Nephron (organoid): ENCODE results near the gene RNASEH2A.

ENCODE experiments used
- H3K27ac Mint-ChIP-seq, 3 experiments: 2 replicates each; pipeline ENCODE4 v1.8.0; 2020; ENCODE audit warnings: mixed read lengths in 3 of 3, mild to moderate bottlenecking in 2 of 3, moderate library complexity in 1 of 3
- H3K27me3 Mint-ChIP-seq: 2 replicates; pipeline ENCODE4 v1.8.0; 2021; ENCODE audit warnings: low read depth, mild to moderate bottlenecking, moderate library complexity, mixed read lengths
- H3K36me3 Mint-ChIP-seq: 2 replicates; pipeline ENCODE4 v1.8.0; 2020; ENCODE audit warnings: low read depth, mixed read lengths
- H3K4me1 Mint-ChIP-seq: 2 replicates; pipeline ENCODE4 v1.8.0; 2020; ENCODE audit warnings: mixed read lengths
- H3K4me3 Mint-ChIP-seq, 3 experiments: 2 replicates each; pipeline ENCODE4 v1.8.0; 2020; ENCODE audit warnings: mild to moderate bottlenecking in 3 of 3, mixed read lengths in 3 of 3, moderate library complexity in 2 of 3
- H3K9me3 Mint-ChIP-seq: 2 replicates; pipeline ENCODE4 v1.8.0; 2020; ENCODE audit warnings: mixed read lengths
- TF ChIP-seq, protein P1 (sequence below), 3 experiments: fragments of 200-600 bp; sonication (generic); IDR thresholded peaks; one replicate each; pipeline ENCODE4 v1.5.0; 2021; ENCODE audit warnings: antibody characterized with exemption in 3 of 3; ENCODE audit not compliant: unreplicated experiment in 3 of 3

Gene RNASEH2A

DNA sequence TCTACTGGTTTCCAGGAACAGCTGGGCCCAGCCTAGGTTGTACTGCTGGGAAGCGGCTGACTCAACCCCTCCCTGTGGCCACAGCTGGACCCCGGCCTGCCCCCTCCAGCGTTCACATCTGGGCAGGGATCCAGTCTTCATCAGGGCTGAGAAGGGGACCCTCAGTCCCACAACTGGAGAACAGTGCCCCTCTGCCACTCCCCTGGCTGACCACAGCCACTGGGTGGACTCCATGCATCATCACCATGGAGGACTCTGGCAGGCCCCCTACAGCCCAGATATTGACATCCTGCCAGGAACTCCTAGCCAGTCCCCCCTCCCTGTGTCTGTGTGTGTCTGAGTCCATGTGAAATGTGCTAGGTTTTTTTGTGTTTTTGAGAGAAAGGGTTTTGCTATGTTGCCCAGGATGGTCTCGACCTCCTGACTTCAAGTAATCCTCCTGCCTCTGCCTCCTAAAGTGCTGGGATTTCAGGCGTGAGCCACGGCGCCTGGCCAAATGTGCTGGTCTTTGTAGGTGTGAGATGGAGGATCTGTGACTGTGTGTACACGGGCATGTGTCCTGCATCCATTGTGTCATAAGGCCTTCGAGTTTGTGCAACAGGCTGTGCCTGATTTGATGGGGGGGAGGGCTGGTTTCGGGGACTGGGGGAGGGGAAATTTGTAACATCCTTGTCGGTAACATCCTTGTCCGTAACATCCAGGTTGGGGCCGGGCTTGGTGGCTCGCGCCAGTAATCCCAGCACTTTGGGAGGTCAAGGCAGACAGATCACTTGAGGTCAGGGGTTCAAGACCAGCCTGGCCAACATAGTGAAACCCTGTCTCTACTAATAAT, 27.0 kb upstream of the RNASEH2A start:
- no peaks in the 10 kb centered on the region for H3K9me3 Mint-ChIP-seq
- H3K27me3 Mint-ChIP-seq, result no peaks in the 10 kb centered on the region
- peak overlapping the region; percentile 99 to 100 (median 99) for H3K27ac Mint-ChIP-seq
- peaks cover 30% of the 10 kb centered on the region for H3K4me1 Mint-ChIP-seq
- H3K36me3 Mint-ChIP-seq, result no peaks in the 10 kb centered on the region
- H3K4me3 Mint-ChIP-seq, result peak overlapping the region; percentile 81 to 91 (median 88)
- TF ChIP-seq, protein P1, sequence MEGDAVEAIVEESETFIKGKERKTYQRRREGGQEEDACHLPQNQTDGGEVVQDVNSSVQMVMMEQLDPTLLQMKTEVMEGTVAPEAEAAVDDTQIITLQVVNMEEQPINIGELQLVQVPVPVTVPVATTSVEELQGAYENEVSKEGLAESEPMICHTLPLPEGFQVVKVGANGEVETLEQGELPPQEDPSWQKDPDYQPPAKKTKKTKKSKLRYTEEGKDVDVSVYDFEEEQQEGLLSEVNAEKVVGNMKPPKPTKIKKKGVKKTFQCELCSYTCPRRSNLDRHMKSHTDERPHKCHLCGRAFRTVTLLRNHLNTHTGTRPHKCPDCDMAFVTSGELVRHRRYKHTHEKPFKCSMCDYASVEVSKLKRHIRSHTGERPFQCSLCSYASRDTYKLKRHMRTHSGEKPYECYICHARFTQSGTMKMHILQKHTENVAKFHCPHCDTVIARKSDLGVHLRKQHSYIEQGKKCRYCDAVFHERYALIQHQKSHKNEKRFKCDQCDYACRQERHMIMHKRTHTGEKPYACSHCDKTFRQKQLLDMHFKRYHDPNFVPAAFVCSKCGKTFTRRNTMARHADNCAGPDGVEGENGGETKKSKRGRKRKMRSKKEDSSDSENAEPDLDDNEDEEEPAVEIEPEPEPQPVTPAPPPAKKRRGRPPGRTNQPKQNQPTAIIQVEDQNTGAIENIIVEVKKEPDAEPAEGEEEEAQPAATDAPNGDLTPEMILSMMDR (IDR thresholded peaks at IDR 0.05; ENCODE audit: unreplicated experiment in 3 of 3), result no peak

DNA sequence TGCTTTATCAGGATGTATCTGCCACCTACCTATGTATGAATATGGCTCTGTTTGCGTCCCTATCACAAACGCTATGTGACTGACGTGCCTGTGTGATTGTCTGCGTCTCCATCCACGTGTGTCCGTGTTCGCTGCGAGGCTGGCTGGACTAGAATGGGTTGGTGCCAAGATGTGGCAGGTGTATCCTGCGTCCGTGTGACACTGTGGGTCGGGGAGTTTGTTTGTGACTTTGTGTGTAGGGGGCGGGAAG, 24.3 kb upstream of the RNASEH2A start:
- Mint-ChIP-seq H3K9me3 (no peaks in the 10 kb centered on the region), H3K4me3 (peak overlapping the region; percentile 87 to 88 (median 87)), H3K27me3 (no peaks in the 10 kb centered on the region), H3K36me3 (no peaks in the 10 kb centered on the region), H3K27ac (peak overlapping the region in 2 of 3 experiments; percentile 97 to 98), H3K4me1 (peaks cover 30% of the 10 kb centered on the region)
- TF ChIP-seq, protein P1 (IDR thresholded peaks at IDR 0.05; ENCODE audit: unreplicated experiment in 3 of 3), result no peak

DNA sequence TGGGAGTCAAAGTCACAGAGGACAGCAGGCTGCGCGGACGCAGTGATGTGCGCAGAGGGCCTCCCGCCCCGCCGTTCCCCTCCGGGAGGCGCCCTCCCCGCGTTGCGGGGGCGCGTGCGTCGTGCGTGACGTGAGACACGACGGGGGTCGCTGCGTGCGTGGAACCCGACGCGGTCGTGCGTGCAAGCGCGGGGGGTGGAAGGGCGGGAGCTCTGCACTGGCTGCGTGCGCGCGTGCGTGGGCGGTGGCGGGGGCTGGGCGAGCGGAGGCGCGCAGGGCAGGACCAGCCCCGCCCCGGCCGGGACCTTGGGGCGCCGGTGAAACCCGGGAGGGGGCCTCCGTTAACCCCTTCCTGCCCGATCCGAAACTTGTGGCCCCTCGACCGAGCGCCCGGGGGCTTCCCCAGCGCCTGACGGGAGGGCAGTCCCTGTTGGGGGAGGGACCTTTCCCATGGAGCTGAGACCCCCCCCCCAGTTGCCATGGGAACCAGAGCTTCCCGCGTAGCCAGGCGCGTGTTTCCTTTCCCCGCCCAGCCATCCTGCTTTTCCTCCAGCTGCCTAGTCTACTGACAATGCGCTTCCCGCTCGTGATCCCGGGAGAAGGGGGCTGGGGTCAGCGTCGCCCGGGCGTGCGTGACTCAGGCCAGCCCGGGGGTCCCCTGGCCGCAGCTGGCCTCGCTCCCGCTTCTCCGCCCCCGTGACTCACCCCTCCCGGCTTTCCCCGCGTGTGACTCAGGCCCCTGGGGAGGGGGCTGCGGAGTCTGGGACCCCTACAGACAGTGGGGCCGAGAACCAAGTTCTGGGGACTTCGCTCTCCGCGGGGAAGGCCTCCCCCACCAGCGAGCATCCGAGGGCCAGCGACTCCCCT, 23.7 kb upstream of the RNASEH2A start:
- peak overlapping the region; percentile 87 to 88 (median 87) for H3K4me3 Mint-ChIP-seq
- H3K27me3 Mint-ChIP-seq, result no peaks in the 10 kb centered on the region
- TF ChIP-seq, protein P1 (IDR thresholded peaks at IDR 0.05; ENCODE audit: unreplicated experiment in 3 of 3), result no peak
- H3K9me3 Mint-ChIP-seq, result no peaks in the 10 kb centered on the region
- H3K27ac Mint-ChIP-seq, result peak overlapping the region in 2 of 3 experiments; percentile 97 to 98
- H3K36me3 Mint-ChIP-seq, result no peaks in the 10 kb centered on the region
- H3K4me1 Mint-ChIP-seq, result peaks cover 25% of the 10 kb centered on the region

DNA sequence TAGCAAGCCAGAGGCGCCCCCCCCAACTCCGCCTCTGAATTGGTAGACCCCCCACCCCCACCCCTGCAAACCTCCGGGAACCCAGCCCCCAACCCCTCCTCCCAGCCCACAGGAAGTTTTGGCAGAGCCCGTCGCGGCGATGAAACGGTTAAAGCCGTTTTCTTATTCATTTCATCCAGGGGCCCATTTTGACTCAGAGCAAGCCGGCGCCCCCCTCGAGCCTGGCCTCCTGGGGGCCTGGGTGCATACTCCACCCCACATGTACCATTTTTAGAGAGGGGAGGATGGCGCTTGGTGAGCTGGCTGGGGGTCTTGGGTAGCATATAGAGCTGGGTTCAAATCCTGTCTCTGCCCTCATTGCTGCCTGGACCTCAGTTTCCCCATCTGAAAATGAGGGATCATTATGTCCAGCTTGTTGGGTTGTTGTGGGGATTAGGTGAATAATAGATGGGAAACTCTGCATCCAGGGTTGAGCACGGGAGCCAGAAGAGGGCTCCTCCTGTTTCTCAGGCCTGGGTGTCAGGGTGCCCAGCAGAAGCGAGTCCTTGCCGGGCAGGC, 23.0 kb upstream of the RNASEH2A start:
- Mint-ChIP-seq H3K4me1 (peaks cover 29% of the 10 kb centered on the region), H3K4me3 (peak overlapping the region; percentile 73 to 83 (median 81)), H3K27me3 (no peaks in the 10 kb centered on the region), H3K9me3 (no peaks in the 10 kb centered on the region), H3K36me3 (no peaks in the 10 kb centered on the region), H3K27ac (peak overlapping the region in 1 of 3 experiments; percentile 85)
- TF ChIP-seq, protein P1 (IDR thresholded peaks at IDR 0.05; ENCODE audit: unreplicated experiment in 3 of 3), result no peak

DNA sequence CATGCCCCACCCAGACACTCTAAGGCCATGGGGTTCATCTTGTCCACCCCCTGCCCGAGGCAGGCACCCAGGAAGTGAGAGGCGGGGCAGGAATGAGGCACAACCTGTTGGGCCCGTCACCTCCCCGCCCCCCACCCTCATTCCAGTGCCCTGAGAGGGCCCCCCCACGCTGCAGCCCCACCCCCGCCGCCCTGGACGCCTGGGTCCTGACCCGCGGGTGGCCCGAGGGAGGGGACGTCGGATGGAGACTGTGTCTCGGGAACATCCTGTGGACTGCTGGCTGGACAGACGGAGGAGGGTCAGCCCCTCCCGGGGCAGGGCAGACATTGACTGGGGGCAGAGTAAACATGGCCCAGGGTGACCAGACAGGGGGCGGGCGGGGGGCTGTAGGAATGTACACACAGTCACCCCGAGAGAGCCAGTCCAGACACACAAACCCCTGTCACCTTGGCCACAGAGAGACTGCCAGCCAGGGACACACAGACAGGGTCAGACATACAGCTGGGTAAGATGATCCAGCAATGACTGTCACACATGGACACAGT, 22.5 kb upstream of the RNASEH2A start:
- TF ChIP-seq, protein P1 (IDR thresholded peaks at IDR 0.05; ENCODE audit: unreplicated experiment in 3 of 3), result no peak
- H3K27ac Mint-ChIP-seq, result peak overlapping the region in 1 of 3 experiments; percentile 85
- peaks cover 29% of the 10 kb centered on the region for H3K4me1 Mint-ChIP-seq
- H3K27me3 Mint-ChIP-seq, result no peaks in the 10 kb centered on the region
- no peaks in the 10 kb centered on the region for H3K36me3 Mint-ChIP-seq
- peak overlapping the region; percentile 73 to 83 (median 81) for H3K4me3 Mint-ChIP-seq
- no peaks in the 10 kb centered on the region for H3K9me3 Mint-ChIP-seq
